Measurements from ENCODE around the gene GRN.
"Not testable (repeated sequence)": the region's sequence is repeated elsewhere in the genome, so short reads cannot be mapped to it uniquely, and the experiment has no call there.

GRN gene

DNA sequence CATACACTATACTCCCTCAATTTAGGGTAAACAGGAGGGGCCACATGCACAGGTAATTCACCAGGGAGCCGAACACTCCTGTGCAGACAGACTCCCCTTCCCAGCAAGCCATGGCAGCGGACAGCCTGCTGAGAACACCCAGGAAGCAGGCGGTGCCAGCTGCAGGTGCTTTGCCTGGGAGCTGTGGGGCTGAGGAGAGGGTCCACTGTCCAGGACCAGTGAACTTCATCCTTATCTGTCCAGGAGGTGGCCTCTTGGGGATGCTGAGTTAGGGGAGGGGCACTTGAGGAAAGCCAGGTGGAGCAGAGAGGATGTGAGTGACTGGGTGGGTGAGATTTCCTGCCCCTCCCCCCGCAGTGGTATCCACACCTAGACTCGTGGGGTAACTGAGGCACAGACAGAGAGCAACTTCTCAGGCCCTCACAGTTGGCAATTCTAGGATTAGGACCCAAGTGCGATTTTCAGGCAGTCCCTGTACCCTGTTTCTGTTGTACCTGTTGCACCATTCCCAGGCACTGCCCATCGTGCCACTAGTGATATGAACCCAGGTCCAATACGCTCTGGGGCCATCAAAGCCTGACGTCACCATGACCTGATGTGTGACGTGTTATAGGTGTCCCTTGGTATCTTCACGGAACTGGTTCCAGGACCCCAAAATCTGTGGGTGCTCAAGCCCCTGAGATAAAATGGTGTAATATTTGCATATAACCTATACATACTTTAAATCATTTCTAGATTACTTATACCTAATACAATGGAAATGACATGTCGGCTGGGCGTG lies 1.2 kb downstream of the GRN start:
- DNase-seq (ENCODE audit: low read depth): no peak

DNA sequence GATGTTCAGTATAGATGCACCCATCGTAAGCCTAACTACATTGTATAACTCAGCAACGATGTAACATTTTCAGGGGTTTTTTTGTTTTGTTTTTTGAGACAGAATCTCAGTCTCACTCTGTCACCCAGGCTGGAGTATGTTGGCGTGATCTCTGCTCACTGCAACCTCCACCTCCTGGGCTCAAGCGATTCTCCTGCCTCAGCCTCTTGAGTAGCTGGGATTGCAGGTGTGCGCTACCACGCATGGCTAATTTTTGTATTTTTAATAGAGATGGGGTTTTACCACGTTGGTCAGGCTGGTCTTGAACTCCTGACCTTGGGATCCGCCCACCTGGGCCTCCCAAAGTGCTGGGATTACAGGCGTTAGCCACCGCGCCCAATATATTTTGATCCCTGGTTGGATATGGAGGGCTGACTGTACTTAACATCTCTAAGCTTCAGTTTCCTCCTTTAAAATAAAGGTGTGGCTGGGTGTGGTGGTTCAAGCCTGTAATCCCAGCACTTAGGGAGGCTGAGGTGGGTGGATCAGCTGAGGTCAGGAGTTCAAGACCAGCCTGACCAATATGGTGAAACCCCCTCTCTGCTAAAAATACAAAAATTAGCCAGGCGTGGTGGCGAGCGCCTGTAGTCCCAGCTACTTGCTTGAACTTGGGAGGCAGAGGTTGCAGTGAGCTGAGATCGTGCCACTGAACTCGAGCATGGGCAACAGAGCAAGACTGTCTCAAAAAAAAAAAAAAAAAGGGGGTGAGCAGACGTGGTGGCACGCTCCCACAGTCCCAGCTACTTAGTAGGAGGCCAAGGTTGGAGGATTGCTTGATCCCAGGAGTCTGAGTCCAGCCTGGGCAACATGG lies 2.3 kb downstream of the GRN start:
- not testable (repeated sequence) for DNase-seq (ENCODE audit: low read depth)

DNA sequence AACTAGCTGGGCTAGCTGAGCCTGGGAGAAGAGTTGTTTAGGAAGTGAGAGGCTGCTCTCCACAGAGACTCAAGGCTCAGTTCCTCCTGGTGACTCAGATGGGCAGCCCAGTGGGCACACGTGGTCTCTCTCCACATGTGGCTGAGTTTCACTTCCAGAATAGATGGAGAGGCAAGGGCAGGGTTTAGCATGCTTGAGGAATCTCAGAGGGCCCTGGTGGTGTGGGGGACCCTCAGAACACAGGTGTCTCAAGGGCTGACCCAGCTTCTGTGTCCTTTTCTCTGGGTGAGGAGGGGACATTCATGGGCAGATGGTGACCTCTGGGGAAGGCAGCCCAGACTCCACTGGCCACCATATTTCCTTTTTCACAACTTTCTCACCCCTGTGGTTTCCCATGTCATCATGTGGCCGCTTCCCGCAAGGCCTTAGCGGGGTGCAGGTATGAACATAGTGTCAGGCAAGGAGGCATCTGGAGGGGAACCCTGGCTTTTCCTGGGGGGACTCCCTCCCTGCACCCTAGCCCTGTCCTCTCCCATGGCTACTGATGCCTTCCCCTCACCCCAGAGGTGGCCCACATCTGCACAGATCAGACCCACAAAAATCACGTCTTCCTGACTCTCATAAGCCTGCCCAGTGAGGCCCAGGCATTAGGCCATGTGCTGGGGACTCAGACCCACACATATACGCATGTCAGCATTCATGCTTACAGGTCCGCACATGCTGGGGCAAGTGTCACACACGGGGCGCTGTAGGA lies 3.3 kb downstream of the GRN start:
- no peak for DNase-seq (ENCODE audit: low read depth)

GRCh38 chr17:44348988-44349364 lies 3.9 kb downstream of the GRN start:
- no peak for DNase-seq (ENCODE audit: low read depth)

DNA sequence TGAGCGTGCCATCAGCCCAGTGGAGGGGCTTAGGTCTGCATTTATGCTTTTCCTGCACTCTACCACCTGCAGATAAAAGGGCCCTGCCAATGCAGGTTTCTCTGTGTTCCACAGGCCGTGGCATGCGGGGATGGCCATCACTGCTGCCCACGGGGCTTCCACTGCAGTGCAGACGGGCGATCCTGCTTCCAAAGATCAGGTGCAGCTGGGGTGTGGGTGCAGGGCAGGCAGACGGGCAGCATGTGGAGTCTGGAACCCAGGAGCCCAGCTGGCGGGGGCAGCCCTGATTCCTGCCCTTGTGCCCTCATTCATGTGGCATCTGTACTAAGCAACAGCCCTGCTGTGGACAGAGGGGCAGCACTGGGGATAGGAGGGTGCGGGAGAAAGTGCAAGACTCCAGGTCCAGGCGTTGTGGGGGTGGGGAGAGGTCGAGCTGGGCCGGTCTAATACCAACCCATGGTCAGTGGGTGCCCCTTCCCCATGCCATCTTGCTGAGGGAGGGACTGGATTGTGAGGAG lies 4.5 kb downstream of the GRN start:
- DNase-seq (ENCODE audit: low read depth): no peak

DNA sequence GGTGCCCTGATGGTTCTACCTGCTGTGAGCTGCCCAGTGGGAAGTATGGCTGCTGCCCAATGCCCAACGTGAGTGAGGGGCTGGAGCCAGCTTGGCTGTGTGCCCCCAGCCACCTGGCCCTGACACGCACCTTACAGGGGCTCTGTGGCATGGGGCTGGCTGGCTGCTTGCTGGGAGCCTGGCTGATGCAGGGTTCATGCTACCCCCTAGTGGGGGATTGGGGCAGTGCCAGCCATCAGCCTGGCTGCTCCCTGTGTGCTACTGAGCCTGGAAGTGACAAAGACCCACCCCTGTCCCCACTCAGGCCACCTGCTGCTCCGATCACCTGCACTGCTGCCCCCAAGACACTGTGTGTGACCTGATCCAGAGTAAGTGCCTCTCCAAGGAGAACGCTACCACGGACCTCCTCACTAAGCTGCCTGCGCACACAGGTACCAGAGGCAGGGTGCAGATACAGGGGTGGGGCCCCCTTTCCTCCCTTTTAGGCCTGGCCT lies 5.7 kb downstream of the GRN start:
- no peak for DNase-seq (ENCODE audit: low read depth)

DNA sequence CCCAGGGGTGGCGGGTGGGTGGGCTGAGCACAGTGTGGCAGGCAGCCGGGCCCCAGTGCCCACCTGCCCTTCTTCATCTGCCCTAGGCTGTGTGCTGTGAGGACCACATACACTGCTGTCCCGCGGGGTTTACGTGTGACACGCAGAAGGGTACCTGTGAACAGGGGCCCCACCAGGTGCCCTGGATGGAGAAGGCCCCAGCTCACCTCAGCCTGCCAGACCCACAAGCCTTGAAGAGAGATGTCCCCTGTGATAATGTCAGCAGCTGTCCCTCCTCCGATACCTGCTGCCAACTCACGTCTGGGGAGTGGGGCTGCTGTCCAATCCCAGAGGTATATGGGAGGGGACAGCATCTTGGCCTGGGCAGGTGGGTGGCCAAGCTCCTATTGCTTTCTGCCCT lies 6.4 kb downstream of the GRN start:
- DNase-seq (ENCODE audit: low read depth): no peak

GRCh38 chr17:44351961-44352827 lies 7.1 kb downstream of the GRN start:
- DNase-seq (ENCODE audit: low read depth): no peak

- DNase-seq (ENCODE audit: low read depth): no peak
Observed at GRCh38 chr17:44352828-44353671, 7.9 kb downstream of the GRN start.

DNA sequence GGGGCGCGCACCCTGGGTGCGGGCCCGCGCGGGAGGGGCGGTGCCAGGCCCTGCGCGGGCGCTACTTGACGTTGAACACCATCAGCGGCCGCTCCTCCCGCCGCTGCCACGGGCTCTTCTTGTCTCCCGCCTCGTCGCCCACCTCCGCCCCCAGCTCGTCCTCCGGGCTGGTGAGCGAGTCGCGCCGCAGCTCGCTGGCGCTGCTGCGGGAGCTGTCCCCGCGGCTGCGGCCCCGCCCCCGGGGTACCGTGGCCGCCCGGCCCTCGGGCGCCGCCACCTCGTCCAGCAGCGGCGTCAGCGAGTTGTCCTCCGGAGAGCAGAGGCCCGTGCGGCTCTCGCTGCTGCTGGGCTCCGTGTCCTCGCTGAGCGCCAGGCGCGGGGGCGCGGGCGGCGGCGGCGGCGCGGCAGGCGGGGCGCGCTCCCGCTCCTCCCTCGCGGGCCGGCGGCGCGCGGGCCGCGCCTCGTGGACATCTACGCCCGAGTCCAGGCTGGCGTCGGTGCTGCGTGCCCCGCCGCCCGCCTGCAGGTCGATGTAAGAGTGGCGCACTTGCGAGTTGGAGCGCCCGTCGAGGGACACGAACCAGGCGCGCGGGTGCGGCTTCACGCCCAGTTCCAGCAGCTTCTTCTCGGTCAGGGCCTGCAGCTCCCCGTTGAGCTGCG lies 8.7 kb downstream of the GRN start:
- no peak for DNase-seq (ENCODE audit: low read depth)

DNA sequence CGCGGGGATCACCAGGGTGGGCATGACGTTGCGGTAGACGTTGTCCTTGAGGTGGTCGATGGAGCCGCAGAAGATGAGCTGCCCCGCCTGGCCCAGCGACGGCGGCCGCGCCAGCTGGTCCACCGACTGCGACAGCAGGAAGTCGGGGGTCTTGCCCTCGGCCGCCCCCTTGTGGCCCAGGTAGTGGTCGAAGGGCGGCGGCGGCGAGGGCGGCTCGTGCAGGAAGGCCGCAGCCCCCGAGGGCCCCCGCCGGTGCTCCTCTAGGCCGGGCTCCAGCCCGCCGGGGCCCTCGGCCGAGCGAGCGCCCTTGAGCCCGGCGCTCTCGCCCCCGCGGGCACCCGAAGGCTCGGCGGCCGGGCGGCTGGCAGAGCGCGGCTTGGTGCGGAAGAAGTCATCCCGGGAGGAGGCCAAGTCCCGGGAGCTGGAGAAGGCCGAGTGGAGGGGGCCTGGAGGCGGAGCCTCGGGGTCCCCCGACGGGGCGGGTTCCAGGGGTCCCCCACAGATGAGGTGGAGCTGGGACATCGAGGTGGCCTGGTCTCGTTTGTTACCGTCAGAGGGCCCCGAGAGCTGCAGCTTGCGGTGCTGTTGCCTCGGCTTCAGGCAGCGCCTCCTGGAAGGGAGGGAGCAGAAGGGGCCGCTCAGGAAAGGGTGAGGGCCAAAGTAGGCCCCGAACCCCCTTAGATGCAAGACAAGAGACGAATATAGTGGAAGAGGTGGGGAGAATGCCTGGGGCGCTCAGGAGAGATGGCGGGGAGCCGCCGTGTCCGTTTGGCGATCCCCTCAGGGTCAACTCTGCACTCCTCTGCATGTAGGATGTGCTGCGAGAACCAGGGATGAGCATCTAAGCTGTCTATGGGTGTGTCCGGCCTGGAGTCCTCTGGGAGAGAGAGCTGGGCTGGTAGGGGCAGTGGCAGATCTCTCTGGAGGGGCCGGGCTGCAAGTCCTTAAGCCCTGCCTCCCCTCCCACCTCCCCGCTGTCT lies 9.8 kb downstream of the GRN start:
- no peak for DNase-seq (ENCODE audit: low read depth)

DNA sequence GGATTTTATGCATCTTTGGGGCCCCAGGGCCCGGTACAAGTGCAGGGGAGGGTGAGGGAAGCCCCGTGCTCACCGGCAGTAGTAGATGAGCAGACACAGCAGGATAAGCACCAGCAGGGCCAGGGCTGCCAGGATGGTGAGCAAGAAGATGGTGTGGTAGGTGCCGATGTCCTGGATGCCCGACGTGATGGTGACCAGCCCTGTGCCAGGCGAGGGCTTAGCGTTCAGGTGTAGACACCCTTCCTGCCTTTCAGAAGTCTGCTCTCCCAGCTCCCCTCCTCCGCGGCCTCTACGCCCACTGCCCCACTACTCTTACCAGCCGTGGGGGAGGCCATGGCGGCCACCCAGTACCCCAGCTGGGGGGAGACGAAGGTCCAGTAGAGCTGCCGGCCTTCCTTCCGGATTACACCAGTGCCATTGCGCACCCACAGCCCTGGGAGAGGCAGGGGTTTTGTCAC lies 10.6 kb downstream of the GRN start:
- DNase-seq (ENCODE audit: low read depth): no peak

DNA sequence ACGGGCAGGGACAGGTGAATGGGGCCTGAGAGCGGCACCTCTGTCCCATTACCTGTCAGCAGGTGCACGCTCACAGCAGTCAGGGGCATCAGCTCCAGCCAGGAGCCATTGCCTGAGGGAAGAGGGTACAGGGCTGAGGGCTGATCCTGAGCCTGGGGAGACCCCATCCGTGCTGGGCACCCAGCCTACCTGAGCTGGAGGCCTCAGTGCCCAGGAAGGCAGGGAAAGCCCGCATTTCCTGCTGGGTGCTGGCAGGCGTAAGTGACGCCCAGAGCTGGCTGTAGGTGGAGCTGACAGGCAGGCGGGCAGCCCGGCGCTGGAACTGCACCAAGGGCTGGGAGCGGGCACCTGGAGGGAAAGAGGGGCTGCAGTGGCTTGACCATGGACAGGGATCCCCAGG lies 11.1 kb downstream of the GRN start:
- no peak for DNase-seq (ENCODE audit: low read depth)

DNA sequence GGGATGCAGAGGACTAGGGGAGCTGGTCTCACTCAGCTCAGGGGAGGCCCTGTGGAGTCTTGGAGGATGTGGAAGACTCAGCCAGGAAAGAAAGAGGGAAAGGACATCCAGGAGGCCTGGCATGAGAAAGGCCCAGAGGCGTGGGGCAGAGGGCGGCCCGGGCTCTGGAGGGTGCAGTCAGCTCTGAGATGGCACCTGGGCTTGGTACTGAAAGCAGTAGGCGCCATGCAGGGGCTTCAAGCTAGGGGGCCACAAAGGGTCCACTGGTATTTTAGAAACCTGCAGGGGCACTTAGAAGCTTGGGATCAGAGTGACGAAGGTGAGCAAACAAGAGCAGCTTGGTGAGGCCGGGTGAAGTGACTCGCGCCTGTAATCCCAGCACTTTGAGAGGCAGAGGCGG lies 13.0 kb downstream of the GRN start:
- no peak for DNase-seq (ENCODE audit: low read depth)

GRCh38 chr17:44359006-44359405 lies 13.9 kb downstream of the GRN start:
- no peak for DNase-seq (ENCODE audit: low read depth)

- DNase-seq (ENCODE audit: low read depth): no peak
Observed at GRCh38 chr17:44359458-44360143, 14.5 kb downstream of the GRN start.

DNA sequence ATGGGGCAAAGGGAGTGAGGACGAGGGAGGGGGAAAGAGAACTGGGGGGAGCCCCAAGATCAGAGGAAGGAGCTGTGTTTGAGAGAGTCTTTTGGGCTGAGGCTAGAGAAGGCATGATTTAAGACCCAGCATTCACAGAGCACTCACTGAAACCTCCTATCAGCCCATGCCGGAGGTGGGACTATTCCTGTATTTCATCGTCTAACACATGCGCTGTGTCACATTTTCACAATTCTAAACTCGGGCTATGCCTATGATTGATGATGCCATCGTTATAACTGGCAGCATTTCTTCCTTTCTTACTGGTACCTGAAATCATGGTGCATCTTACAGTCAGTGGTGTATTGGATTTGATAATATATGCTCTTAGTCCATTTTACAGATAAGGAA lies 15.0 kb downstream of the GRN start:
- DNase-seq (ENCODE audit: low read depth): no peak

- DNase-seq (ENCODE audit: low read depth): no peak
Observed at GRCh38 chr17:44360826-44361225, 15.7 kb downstream of the GRN start.

Data from HS-27A (cell line).